Measurements from ENCODE around the gene PADI2.

The PADI2 gene

DNA sequence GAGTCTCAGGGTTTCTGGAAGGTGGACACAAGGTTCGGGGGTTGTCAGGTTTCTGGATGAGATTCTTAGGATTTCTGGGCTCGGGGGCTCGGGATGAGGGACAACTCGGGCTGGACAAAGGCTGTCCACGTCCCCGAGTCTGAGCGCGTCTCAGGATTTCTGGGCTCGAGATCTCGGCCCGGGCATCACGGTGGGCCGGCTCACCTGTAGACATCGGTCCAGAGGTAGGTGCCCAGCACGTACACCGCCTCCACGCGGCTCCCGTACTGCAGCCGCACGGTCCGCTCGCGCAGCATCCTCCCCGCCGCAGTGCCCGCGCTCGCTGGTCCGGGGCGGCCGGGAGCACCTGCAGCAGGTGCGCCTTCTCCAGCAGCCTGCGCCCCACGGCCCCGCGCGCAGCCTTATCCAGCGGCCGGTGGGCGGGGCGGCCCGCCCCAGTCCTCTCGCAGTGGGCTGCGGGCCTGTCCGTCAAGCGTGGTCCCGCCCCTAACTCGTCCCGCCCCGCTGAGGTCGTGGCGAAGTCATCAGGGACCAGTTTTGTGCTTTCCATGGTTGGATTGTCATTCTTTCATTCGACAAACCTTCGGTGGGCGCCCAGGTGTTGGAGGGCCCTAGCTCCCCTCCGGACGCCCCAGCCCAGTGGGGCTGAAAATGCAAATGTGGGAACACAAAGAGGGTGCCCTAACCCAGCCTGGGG is at the start of gene PADI2:
Gene PADI2 (minus strand): TSS at position 376 of the 697 bp plus-strand sequence. CDS start 80 bp downstream, at position 296.
- DNase-seq, result peak; percentile 44

DNA sequence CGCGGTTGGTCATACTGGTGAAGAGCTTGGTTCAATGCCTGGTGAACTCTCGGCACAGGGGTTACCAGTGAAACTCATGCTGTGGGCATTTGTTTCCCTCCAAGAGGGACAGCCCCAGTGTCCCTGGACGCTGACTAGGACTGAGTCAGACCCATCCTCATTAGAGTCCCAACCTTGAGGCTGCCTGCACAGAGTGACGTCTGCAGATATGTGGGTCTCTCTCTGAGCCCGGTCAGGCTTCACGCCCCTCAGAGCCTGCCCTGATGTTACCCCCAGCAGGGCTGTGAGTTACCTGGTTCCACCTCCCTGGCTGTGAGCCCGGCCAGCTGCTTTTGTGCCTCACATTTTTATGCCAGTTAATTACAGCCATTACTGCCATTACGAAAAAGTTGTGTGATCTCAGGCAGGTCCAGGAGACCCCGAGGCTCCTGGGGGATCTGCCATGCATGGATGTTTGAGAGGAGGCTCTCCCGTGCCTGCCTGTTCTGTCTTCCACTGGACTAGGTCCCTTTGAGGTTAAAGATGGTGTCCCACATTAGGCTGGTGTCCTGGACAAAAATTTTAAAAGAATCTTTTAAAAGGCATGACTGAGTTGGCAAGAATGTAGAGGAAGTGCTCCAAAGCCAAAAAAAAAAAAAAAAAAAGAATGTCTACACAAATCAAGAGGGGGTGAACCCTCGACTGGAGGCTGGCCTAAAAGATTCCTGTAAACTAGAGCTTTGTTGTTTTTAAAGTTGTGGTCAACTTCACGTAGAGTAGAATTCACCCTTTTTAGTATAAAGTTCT is 49.0 kb upstream of the PADI2 start:
- no peak for DNase-seq

DNA sequence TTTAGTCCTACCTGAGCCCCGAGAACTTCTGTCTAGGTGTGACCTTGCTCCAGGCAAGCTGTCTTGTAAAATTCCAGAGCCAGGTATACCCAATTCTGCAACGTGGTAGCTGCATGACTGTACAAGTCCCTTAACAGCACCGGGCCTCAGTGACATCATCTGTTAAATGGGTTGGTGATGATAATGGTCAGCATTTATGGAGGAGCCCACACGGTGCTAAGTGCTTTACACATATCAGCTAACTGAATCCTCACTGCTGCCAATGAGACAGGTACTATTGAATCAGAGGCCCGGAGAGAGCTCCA is 48.5 kb upstream of the PADI2 start:
- DNase-seq, result no peak

DNA sequence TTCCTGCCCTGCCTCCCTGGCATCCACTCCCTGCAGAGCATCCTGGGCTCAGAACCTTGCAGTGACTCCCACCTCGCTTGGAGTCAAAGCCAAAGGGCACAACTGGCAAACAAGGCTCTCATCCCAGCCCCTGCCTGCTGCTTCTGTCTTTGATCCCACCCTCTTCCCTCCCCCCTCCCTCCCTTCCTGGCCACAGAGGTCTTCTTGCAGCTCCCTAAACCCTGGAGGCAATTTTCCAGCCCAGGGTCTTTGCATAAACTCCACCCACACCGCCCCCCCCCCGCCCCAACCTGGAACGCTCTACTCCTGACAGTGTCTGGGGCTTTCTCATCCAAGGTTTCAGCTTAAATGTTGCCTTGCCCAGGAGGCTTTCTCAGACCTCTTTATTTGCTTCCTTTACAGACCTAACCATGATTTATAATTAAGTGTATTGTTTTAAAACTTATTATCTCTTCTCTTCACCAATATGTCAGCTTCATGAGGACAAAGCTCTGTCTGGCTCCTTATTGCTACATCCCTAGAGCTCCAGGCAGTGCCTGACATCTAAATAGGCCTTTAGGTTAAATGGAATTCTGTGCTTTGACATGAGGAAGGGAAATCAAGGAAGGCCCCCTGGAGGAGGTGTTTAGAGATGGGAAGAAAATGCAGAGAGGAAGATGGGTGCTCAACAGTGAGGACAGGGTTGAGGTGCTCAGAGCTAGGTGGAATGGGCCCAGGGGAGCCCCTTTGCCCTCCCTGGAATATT is 48.0 kb upstream of the PADI2 start:
- no peak for DNase-seq

DNA sequence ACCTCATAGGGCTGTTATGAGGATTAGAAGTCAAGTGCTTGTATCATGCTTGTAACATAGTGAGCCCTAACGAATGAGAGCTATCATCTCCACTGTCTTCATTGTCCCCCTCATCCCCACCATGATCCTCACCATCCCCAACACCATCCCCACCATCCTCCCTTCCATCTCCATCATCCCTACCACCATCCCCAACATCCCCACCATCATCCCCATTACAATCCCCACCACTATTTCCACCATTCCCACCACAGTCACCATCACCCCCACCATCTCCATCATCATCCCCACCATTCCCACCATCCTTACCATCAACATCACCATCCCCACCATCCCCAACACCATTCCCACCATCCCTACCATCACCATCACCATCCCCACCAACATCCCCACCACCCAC is 46.6 kb upstream of the PADI2 start:
- DNase-seq, result no peak

DNA sequence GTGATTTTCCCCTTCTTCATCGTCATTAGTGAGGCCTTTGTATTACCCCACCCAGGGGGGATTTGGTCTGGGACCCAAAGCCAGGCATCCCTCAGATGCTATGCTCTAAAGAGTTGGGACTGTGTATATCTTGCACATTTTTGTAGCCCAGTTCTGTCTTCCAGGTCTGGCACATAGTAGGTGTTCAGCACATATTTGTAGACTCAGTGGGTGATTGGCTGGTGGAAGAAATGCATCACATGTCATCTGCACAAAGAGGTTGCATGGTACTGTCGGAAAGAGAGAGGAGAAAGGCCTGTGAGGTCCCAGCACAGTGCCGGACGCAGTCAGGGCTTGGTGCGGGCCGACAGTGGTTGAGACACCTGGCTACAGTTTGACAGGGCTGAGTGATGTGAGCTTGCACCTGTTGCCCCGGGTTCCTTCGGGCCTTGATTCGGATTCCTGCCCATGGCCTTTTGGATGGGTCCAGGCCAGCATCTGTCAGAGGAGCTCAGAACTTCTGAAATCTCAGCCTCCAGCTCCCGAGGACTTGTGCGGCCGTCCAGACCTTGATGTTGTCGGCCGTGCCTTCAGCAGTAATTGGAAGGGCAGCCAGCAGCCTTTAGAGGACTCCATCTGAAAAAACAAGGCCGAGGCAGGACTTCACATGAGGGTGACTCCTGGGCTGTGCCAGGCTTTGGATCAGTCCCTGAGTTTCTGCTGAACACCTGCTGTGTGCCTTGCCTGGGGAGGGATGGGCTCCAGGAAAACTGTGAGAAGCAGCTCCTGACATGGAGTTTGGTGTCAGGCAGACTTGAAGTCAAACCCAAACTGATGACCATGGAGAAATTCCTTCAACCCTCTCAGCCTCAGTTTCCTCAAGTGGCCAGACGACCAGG is 44.8 kb upstream of the PADI2 start:
- no peak for DNase-seq

DNA sequence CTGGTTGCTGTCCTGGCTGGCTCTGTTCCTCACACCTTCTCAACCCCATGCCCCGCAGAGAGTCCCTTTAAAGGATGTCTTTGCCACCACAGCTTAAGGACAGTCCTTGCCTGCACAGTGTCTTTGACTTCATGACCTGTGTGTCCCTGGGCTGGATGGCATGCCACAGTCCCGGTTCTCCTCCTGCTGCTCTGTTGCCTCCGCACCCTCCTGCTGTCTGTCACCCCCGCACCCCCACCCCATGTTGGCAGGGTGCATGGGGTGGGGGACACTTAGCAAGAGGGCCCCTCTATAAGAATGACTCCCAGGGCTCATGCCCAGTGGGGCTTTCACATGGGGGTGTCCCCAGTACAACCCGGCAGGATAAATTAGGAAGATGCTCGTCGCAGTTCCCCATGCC is 44.1 kb upstream of the PADI2 start:
- DNase-seq, result no peak

DNA sequence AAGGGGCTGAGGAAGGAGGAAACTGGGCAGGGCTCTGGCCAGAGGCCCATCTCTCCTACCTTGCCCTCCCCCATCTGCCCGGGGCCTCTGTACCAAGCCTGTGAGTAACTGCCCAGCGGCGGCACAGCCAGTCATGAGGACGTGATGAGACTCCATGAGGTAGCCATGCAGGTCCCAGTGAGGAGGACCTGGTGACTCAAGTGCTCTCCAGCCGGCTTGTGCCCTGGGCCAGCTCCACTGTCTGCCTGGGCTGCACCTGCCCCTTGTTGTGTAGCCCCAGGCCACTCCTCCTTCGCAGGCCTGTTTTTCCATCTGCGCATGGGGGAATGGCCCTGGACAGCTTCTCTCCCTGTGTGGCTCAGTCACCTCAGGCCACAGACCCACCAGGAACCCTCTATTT is 43.7 kb upstream of the PADI2 start:
- no peak for DNase-seq

DNA sequence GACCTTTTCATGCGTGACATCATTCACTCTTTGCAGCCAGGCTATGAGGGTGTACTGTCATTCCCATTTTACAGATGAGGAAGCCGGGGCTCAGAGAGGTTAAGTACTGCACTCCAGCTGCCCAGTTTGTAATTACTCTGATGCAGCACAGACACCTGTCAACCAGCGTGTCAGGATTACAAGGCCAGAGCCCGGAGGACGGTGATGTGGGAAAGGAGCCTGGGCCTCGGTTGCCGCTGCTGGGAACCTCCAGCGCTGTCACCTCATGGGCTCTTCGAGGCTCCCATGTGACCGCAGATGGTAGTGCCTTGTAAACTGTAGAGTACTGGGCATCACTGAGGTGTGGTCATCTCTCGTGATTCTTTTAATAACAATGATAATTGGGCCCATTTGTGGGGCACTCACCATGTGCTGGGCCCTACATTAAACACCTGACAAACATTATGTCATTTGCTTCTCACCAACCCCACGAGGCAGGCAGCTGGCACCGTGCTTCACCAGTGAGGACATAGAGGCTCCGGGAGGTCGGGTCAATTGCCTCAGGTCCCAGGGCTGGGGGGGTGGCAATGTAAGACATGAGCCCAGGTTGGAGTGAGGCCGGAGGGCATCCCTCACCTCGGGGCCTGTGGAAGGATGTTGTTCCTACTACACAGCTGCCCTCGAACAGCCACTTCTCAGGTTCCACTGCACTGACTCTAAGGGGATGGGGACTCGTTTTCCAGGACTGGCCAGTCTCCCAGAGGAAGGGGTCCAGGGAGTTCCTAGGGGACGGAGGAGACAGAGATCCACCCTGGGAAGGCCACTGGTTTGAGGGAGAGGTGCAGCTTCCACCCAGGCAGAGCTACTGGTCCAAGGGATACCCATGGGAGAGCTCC is 42.9 kb upstream of the PADI2 start:
- no peak for DNase-seq

DNA sequence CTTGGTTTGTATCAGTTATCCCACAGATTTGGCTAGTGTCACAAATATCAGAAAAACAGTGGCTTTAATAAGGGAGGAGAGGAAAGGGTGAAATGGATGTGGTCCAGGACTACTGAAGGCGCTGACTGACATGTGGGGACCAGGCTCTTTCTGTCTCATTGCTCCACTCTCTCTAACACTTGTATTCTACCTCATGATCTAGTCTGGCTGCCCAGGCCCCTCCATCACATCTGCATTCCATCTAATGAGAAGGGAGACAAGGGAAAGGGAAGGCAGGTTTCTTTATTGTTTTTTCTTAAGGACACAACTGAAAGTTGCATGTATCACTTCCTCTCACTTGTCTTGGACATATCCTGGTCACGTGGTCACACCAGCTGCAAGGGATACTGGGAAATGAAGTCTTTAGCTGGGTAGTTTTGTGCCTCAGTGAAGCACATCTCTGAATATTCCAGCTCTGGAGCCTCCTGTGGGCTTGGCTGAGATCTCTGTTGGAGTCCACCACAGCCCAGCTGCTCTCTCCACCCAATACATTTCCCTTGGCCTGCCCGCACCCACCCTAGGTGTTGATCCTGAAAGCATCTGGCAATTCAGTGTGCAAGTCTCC is 42.0 kb upstream of the PADI2 start:
- no peak for DNase-seq

DNA sequence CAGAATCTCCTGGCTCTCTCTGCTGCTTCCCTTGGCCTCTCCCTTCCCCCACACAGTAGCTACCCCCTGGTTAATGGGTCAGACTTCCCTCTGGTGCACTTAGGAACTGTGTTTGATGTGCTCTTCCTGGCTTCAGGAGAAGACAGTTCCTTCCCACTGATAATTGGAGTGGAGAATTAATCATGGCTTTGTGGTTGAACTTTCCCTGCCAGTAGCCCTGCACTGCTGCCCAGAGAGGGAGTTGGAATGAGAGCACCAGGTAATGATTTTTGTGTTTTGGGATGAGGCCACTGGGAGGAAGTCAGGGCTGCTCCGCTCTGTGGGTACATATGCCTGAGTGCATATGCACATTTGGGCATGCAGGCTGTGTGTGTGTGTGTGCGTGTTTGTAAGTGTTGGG is 39.7 kb upstream of the PADI2 start:
- DNase-seq, result no peak

DNA sequence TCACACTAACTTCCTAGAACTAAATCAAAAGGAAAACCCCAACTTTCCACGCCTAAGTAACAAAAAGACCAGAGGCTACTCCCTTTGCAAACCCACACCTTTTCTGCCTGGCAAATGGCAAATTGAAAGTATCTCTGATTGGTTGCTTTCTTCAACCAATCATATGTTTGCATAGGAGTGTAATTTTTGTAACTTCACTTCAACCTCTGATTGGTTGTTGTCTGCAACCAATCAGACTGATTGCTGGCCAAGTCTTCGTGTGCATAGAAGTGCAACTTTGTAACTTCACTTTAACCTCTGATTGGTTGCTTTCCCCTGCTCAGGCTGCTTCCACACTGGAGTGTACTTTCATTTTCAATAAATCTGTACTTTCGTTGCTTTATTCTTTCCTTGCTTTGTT is 36.9 kb upstream of the PADI2 start:
- DNase-seq, result peak; percentile 9

DNA sequence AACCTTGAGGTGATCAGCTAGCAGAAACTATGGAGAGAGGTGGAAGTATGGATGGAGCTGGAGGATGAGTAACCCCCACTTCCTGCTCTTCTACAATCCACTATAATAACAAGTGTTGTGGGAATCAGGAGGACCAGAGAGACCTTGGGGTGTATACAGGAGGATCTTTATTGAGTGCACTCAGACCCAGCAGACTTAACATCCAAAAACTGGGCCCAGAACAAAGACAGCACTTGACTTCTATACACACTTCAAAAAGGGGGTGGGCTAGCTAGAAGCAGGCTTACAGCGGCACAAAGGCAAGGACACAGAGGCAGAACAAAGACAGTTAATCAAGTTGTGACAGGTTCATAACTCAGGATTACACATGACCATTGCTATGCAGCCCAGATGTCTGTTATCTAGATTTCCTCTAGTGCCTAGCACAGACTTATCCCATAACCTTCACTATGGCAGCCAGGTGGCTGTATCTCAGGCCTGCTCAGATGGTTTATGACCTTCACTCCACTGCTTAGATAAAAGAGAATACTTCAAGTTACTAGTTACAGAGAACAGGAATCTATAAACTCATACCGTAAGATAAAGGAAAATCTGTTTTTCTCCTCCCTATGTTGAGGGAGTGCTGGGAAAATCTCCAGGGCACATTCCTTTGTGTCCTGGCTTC is 36.1 kb upstream of the PADI2 start:
- DNase-seq, result no peak

DNA sequence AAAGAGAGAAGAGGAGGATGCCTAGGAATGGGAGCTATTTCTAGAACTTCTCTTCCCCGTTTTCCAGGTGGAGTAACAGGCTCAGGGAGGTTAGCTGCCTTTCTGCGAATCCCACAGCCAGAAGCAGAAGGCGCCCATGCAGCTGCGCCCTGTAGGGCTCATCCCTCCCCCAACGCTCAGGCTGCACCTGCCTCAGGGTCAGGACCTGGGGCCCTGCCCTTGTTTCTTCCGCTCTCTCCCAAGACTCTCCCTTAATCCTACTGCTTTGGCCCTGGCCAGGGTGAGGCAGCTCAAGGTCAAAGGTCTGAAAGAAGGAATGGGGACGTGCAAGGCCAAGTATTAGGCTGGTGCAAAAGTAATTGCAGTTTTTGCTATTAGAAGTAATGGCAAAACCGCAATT is 30.5 kb upstream of the PADI2 start:
- DNase-seq, result no peak

DNA sequence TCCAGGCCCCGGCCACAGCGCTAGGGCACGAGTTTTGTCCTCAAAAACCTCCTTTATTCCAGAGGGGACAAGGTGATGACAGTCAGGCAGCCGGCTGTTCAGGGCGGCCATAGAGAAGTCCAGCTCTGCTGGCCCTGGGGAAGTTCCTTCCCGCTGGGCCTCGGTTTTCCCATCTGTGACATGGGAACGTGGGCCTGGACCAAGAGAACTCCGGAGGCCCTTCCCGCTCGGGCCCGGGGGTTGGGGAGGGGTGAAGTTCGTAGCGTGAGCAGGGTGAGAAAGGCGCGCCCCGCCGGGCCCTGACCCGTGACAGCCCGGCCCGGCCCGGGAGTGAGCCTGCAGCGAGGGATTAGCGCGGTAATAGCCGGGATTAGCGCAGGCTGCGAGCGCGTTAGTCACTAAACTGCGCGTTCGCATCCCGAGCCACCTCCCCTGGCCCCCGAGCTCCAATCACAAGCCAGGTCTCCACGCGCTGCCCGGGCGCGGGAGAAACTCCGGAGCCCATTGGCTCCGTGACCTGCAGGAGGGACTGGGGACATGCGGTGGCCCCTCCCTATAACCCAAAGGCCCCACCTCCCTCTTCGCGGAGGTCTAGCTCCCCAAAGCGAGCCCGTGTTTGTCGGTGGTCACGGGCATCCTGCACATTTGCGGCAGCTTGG is 29.8 kb upstream of the PADI2 start:
- no peak for DNase-seq

DNA sequence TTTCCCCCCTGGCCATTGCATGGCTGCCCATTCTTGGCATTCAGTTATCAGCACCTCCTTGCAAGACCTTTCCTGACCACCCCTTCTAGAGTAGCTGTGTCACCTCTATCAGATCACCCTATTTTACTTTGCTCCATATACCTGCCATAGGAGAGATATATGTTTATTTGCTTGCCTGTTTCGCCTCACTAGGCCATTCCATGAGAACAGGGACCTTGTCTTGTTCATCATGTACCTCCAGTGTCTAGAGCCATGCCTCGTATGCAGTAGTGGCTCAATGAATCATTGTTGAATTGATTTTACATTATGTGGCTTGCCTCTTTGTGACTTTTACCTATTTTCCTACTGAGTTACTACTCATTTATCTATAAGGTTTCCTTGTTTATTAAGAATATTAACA is 26.4 kb upstream of the PADI2 start:
- DNase-seq, result no peak

DNA sequence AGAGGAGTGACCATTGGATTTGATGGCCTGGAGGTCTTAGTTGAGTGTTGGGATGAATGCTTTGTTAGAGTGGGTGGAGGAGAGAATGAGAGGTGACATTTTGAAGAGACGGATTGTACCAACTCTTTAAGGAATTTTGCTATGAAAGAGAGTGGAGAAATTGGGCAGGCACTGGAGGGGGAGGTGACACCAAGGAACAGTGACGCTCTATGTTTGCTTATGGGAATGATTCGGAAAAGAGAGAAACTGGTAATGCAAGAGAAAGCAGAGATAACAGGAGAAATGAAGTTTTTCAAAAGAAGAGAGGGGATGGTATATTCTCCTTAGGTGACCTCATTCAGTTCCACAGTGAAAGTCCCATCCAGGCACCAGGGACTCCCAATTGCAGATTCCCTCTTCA is 24.5 kb upstream of the PADI2 start:
- DNase-seq, result no peak

DNA sequence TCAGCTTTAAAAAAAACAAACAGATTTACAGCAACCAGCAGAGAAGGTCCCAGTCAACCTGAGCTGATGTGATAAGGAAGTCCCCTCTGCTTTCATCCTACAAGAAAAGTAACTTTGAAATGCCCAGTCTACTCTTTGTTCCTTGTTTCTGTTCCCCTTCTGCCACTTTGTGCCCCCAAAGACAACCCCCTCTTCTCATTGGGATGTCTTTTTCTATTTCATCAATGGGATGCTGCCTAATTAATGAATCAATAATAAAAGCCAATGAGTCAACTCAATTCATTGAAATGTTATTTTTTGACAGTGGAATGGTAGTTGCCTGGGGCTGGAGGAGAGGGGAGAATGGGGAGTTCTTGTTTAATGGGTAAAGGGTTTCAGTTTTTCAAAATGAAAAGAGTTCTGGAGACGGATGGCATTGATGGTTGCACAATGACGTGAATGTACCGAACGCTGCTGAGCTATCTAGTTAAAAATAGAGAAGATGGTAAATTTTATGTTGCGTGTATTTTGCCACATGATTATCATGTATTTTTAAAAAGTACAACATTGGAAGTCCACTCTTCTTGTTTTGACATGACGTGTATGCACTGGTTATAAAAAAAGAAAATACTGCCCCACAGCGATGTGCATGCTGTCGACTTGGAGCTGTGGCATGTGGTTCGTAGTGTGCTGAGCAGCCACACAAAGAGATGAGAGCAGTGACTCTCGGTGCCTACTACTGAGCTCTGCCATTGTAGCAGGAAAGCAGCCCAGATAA is 22.4 kb upstream of the PADI2 start:
- DNase-seq, result peak; percentile 16

DNA sequence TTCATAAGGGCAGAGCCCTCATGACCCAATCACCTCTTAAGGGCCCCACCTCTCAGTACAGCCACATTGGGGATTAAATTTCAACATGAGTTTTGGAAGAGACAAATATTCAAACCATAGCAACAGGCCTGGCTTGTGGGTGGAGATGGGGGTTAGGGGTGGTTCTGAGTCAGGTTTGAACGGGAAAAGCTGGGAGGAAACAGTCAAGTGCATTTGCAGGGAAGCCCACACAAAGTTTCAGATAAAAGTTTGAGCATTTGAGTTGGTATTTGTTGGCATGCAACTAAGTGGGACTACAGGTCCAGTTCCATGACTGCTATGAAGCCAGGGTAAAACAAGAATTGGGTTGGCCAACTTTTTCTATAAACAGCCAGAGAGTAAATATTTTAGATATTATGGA is 21.0 kb upstream of the PADI2 start:
- DNase-seq, result no peak

DNA sequence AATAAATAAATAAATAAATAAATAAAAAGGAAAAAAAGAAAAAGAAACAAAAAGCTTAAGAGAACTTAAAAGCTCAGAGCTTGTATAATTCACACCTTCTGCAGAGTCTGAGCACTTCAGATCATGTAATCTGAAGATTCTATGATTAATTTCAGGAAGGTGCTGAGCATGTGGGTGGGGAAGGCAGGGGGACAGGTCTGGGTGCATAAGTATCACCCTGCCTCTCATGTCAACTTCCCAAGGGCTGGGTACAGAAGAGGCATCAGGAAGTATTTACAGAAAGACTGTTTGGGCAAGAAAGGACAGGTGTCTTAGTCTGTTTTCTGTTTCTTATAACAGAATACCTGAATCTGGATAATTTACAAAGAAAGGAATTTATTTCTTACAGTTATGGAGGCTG is 20.4 kb upstream of the PADI2 start:
- no peak for DNase-seq

All from CD4-positive, alpha-beta T cell treated with Interleukin-21 for 1 hour (primary cell).